NCI-H510A treated with DMSO at 0.1 percent for 48 hours (cell line): Measurements from ENCODE around the gene HIGD2A.

Experiments
- DNase-seq: peaks from one replicate; lab custom pipeline; 2025; lab: John Stamatoyannopoulos, UW

Gene HIGD2A

DNA sequence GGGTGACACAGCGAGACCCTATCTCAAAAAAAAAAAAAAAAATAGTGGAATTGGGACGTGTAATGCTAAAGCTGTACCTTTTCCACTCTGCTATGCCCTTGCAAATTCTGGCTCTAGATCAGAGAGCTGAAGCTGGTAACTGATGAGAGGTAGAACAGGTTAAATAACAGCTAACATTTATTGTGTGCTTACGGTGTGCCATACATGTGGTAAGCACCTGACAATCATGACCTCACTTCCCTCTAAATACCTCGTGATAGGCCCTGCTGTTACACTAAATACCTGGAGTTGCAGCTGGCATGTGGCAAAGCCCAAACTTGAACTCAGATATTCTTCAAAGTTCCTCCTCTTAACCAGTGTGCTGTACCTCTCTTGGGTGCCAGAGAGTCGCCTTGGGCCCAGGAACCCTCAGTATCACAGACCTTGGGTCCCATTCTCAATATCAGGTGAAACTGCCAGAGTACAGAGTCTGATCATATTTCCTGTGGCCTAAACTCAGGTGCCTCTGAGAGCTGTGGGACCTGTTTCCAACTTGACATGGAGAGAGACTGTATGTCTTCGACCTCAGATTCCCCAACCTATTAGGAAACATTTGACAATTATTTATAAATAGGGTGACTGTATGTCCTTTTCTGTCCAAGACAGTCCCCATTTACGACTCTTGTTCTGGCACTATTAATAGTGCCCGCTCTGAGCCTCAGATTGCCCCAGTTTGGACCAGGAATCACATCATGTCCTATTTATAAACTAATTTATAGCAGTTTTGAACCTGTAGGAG, 18.4 kb upstream of the HIGD2A start:
- DNase-seq: no peak

DNA sequence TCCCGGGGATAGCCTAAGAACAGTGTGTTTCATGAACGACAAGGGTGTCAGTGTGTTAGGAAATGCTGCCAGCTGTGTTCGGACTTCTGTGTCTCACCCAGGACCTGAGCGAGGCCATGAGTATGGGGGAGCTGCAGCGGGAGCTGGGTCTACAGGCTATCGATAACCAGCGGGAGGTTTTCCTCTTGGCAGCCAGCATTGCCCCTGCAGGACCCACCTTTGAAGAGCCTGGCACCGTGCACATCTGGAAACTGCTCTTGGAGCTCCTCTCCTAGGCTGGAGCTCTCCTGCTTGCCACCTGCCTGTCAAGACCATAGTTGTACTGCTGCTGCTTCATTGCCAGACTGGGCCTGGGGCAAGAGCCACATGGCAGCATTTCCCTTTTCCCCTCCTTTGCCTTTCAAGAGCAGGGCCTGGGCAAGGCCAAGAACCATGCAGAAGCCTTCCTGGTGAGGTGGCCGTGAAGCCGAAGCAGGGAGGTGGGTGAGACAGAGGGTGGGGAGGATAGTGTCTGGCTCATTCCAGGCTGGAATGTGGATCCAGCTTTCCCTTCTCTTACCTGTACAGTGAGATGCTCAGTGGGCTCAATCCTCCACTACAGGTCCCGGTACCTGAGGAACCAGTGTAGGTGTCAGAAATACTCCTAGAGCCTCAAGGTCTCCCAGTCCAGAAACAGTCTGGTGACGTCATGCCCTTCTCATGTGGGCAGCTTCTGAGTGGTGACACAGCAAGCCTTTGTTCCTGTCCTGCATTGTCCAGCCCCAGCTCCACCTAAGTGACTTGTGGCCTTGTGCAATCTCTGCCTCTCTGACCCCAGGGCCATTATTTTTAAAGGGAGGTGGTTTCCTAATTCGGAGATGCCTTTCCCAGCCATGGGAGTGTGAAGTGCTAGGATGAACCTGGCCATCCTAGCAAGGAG, 16.7 kb upstream of the HIGD2A start:
- DNase-seq: no peak

DNA sequence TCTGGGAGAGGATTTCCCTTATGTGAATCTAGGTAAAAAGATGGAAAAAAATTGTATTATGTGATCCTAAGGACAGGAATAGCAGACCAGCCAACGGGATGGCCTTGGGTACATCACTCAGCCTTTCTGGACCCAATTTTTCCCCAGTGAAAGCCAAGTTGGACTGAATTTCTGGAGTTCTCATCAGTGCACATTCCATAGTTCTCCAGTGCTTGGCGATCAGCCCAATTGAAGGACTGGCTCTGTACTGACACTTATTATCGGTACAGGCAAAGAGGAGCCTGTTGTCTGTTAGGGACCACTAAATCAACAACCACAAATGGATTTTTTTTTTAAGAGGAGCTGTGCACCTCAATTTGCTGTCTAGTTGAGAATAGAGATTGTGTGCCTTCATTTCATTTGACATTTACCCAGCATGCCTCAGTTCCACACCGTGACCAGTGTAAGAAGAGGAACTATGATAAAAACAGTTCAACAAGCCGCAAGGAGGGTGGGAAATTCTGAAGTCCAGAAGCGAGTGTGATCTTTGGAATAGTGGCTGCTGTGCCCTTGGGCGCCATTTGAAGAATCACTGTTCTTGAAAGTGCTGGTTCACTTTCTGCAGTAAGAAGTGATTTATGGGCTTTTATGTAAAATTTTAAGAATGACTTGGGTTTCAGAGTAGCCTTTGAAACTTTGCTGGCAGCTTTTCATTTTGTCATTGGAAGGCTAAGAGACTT, 15.3 kb upstream of the HIGD2A start:
- no peak for DNase-seq

DNA sequence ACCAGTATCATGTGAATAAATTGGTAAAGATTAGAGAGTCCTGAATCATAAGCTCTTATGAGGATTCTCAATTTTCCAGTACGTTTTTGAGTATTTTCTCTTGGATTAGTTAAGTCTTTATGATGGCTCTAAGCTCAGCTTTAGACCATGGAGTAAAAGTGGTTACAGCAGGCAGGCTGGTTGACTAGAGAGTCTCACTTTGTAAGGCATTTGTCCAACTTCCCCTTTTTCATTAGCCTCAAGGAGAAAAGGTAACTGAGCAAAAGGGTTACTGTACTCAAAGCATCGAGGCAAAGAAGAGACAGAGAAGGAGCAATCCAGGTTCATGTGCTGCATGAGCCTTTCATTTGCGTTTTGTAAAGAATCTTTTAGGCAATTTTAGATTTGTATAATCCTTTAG, 8.7 kb upstream of the HIGD2A start:
- no peak for DNase-seq

DNA sequence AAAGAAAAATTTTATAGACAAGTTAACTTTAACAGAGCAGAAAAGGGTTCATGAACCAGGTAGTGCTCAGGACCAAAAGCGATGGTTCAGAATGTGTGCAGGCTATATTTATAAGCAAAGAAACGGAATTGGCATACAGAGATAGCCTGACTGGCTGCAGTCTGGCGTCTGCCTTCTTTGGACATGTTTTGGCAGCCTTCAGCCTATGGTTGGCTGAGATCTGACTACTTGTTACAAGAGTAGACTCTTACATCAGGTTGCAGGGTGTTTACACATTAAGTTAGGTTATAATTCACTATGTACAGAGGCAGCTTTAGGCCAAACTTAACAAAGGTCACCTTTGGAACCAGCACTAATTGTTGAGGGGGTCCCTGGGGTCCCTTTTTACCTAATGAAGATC, 7.1 kb upstream of the HIGD2A start:
- no peak for DNase-seq

DNA sequence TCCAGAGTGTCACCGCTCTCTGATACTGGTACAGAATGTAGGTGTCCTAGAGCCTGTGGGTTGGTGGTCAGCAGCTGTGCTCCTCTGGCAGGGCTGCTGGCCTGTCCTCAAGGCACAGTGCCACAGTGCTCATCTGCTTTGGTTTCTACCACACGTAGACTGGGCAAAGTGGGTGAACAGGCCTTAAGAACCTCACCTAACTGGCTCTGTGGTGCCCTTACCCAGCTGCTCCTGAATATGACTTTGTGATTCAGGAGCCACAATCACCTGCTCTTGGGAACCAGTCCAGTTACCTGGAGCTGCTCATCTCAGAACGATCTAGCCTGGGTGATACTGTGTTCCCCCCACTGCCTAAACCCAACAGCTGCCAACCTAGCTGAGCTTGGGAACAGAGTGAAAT, 6.6 kb upstream of the HIGD2A start:
- DNase-seq: no peak

DNA sequence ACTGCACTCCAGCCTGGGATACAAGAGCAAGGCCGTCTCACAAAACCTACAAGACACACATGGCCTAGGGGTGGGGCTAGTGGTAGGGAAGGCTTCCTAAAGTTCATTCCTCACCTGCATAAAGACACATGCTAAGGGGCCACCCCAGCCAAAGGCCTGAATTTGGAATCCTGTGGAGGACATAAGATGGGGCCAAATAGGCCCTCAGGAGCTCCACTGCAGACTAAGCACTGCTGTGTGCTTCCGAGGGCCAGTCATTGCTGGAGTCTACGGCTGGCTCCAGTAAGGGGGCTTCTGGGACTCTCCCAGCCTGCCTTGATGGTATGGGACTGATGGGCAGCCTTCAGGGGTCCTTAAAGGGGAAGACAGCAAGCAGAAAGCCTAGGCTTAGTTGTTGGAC, 5.8 kb upstream of the HIGD2A start:
- DNase-seq: no peak

DNA sequence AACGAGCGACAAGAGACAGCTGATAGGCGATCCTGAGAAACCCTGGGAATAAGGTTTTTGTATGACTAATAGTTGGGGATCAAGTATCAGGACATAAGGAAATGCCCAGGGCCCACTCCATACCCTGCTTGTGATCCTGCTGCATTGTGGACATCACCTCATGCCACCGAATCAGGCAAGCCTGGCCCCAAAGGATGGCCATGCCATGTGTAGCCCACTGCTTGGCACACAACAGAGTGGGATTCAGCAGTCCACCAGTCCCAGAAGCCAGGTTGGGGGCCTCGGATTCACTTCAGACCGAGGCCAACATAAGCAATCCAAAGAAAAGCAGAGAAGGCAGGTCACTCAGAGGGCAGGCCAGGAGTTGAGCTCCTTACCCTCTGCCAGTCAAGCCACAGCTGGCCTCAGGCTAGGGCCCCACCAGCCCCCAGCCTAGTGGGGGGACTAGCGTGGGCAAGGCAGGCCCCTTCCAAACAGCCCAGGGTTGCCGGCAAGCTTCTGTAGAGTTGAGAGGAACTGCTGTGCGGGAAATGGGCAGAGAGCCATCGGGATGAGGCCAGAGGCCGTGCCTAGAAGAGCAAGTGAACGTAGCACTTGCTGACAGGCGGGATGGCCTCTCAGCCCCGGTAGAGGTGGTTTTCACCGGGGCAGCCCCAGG, 5.2 kb upstream of the HIGD2A start:
- DNase-seq: no peak

DNA sequence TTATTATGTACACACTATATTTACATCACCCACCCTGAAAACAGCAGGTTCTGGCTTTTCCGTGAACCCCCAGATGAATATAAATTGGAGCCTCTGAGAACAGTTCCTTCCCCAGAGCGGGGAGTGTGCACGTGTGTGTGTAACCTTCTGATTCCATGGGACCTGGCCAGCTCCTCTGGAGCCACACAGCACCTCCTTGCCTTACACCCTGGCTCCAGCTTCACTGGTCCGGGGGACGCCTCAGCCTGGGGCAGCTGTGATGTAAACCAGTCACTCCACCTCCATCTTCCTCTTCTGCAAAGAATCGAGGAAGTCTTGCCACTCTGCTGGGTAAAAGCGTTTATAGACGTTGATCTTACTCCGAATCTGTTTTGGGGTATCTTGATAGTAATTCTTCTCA, 4.6 kb upstream of the HIGD2A start:
- no peak for DNase-seq

DNA sequence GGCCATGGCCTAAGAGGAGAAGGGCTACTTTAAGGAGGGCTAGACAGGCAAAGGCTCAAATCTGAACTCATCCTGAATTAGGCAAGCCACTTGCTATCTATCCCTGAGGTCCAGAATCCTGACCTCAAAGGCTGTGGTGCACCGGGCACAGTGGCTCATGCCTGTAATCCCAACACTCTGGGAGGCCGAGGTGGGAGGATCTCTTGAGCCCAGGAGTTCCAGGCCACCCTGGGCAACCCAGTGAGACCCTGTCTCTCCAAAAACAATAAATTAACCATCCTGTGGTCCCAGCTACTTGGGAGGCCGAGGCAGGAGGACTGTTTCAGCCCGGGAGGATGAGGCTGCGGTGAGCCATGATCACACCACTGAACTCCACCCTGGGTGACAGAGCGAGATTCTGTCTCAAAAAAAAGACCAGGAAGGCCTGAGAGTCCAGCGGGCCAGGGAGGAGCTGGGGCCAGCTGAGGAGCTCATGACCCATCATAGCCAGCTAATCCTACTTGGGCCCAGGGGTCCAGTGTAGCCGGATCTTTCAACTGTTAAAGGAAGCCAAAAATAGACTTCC, 4.1 kb upstream of the HIGD2A start:
- DNase-seq: no peak

DNA sequence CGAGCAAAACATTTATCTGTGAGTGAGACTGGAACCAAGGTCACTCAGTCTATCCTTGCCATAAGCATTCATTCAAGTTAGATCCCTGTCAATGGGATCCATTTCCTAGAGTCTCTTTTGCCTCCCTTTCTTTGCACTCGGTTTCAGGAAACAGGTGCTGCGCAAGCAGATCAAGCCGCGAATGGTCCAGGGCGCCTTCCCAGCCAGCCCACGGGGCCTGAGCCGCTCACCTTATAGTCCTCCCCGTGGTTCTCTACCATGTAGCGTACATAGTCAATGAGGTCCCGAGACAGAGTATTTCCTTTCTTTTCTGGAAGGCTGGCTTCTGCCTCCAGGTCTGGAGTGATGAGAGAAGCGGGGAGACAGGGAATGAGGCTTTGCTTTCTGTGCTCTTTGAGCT, 3.6 kb upstream of the HIGD2A start:
- no peak for DNase-seq

DNA sequence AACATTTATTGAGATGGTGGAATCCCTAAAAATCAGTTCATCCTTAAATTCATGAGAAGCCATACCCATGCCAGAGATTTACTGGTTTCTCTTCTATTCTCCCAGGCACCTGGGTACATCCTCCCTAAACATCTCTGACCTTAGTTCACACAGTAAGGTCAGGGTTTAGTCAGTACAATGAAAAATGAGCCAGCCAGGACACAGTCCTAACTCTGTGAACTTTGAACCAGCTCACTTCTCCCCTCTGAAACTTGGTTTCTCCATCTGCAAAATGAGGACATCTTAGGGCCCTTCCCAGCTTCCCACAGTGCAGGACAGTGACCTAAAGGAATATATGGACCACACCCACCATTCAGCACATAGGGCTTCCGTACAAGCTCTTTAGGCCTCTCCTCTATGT, 2.1 kb upstream of the HIGD2A start:
- no peak for DNase-seq

DNA sequence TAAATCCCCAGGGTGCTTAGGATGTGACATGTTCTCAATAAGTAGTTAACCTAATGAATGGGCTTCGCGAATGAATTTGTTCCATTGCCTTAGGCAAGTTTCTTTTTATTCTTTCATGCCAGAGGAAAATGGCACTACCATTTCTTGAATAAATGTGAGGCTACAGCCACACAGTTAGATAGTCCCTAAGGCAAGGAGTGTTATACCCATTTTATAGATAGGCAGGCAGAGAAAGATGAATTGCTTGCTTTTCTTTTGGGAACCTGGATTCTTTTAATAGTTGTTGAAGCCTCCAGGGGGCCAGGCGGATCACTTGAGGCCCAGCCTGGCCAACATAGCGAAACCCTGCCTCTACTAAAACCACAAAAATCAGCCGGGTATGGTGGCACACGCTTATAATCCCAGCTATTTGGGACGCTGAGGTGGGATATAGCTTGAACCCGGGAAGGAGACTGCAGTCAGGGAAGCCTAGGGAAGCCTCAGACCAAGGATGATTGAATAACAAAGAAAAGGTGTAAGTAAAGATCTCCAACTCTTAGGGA, 1.1 kb upstream of the HIGD2A start:
- no peak for DNase-seq

DNA sequence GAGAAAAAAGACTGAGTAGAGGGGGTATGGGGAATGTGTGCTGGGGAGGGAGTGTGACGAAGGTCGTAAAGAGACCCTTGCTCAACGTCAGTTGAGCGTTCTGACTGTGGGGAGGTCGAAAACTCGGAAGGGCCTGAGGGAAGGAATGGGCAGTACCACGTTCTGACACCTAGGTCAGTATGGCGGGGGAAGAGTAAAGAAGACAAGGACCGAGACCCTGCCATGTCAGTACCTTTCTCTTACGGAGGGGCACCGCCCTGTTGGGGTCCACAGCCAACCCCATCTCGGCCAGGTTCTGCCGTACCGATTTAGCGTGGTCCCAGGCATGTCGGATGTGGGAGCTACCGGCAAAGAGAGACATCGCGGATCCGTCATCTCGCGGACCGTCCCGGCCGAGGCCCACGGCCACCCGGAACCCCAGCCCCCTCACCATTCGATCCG, 528 bp upstream of the HIGD2A start:
- no peak for DNase-seq

DNA sequence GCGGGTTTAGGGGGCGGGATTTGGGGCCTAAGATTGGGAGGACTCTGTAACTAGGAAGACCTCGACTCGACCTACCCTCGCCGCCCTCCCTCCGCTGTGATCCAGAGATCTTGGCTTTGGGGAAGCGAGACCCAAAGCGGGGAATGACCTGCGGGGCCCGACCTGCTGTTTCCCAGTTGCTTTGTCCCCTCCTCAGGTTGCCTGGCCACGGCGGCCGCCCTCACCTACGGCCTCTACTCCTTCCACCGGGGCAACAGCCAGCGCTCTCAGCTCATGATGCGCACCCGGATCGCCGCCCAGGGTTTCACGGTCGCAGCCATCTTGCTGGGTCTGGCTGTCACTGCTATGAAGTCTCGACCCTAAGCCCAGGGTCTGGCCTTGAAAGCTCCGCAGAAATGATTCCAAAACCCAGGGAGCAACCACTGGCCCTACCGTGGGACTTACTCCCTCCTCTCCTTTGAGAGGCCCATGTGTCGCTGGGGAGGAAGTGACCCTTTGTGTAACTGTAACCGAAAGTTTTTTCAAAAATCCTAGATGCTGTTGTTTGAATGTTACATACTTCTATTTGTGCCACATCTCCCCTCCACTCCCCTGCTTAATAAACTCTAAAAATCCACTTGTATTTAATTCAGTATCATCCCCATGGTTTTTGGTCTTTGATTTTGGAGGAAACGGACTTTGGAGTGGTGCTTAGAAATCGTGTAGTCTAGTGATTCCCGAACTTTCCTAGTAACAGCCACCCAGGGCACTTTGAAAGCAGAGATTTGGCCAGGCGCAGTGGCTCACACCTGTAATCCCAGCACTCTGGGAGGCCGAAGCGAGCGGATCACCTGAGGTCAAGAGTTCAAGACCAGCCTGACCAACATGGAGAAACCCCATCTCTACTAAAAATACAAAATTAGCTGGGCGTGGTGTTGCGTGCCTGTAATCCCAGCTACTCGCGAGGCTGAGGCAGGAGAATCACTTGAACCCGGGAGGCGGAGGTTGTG, 878 bp downstream of the HIGD2A start:
- no peak for DNase-seq

DNA sequence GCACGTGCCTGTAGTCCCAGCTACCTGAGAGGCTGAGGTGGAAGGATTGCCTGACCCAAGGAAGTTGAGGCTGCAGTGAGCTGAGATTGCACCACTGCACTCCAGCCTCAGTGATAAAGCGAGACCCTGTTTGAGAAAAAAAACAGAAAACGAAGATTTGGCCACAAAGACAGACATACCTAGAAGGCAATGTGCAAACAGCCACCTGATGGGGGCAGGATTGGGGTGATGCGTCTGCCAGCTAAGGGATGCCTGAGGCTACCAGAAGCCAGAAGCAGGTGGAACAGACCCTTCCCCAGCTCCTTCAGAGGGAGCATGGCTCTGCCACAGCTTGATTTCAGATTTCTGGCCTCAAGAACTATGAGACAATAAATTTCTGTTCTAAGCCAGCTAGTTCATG, 2.9 kb downstream of the HIGD2A start:
- DNase-seq: no peak

DNA sequence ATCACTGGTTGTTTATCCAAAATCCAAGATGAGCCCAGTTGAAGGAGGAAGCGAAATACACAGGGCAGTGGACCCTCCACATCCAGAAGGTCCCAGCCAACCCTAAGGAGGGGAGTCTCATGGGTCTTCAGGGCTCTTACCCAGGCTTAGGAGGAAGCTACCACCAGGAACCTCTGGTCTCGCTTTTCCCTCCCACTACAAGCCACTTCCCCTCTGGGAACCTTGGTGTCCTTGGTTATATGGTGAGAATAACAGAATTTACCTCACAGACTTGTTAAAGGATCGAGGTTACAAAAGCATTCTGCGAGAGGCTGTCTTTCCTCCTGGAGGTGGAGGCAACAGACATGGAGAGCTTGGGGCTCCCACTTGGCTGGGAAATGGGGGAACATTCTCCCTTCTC, 3.4 kb downstream of the HIGD2A start:
- no peak for DNase-seq

DNA sequence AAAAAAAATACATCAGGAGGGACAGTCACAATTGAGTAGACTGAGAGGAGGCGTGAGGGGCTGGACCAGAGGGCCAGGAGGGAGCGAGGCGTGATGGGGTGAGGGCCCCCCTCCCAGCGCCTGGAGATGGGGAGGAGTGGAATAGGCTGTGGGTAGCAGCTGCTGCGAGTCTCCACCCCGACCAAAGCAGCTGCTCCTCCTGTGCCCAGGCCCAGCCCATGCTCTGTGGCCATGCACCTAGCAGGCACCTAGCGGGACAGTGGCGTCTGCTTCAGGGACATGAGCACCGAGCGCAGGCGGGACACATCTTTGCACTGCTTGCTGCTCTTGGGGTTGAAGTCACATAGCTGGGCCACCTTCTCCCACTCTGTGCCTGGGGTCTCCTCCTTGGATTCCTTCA, 4.0 kb downstream of the HIGD2A start:
- DNase-seq: no peak

DNA sequence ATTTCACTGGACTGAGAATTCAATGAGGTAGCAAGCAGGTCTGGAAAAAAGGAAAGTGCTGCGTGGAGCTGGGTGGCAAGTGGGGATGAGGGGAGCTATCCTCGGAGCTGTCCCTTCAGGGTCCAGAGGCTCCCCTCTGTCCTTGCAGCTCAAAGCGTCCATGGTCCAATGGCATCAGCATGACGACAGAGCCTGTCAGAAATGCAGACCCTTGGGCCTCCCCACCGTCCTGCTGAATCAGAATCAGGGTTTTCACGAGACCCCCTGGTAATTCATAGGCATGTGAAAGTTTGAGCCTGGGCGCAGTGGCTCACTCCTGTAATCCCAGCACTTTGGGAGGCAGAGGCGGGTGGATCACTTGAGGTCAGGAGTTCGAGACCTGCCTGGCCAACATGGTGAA, 5.5 kb downstream of the HIGD2A start:
- DNase-seq: no peak
